RWPE2 (cell line): ENCODE results near the gene ACBD4.

Source experiments
- ATAC-seq: fragments of 200-7000 bp; cut with Tn5 transposase; 3 replicates; pipeline ENCODE4 v1.9.1; 2021; ENCODE audit warnings: low read depth
- DNase-seq: peaks from one replicate; pipeline ENCODE4 v3.0.0-alpha.2; 2020; ENCODE audit warnings: low spot score
- H3K27ac ChIP-seq: fragments of 450-650 bp; 2 replicates; pipeline ENCODE4 v1.5.1; 2017; ENCODE audit warnings: mild to moderate bottlenecking; ENCODE audit not compliant: poor library complexity, severe bottlenecking
- H3K27me3 ChIP-seq: fragments of 250-450 bp; sonication (Bioruptor Pico); 2 replicates; pipeline ENCODE4 v1.5.1; 2021; ENCODE audit warnings: mild to moderate bottlenecking, moderate library complexity; ENCODE audit not compliant: insufficient read depth, poor library complexity, severe bottlenecking
- H3K36me3 ChIP-seq: fragments of 250-450 bp; sonication (Bioruptor Pico); 2 replicates; pipeline ENCODE4 v1.5.1; 2020; ENCODE audit warnings: low read depth, mild to moderate bottlenecking, moderate library complexity
- H3K4me1 ChIP-seq: fragments of 250-450 bp; sonication (Bioruptor Pico); 2 replicates; pipeline ENCODE4 v1.5.1; 2021; ENCODE audit warnings: mild to moderate bottlenecking, moderate library complexity; ENCODE audit not compliant: insufficient read depth, poor library complexity, severe bottlenecking
- H3K4me3 ChIP-seq: fragments of 250-450 bp; sonication (Bioruptor Pico); 2 replicates; pipeline ENCODE4 v1.5.1; 2021; ENCODE audit warnings: mild to moderate bottlenecking, moderate library complexity; ENCODE audit not compliant: severe bottlenecking
- H3K9me3 ChIP-seq: fragments of 250-450 bp; sonication (Bioruptor Pico); 2 replicates; pipeline ENCODE4 v1.5.1; 2021; ENCODE audit warnings: mild to moderate bottlenecking, moderate library complexity; ENCODE audit not compliant: severe bottlenecking
- CTCF ChIP-seq: fragments of 450-650 bp; IDR thresholded peaks from one replicate; pipeline ENCODE4 v1.5.1; 2017; ENCODE audit warnings: mild to moderate bottlenecking, moderate library complexity; ENCODE audit not compliant: poor library complexity, severe bottlenecking

Gene ACBD4

GRCh38 chr17:45087978-45088377, 47.5 kb upstream of the ACBD4 start:
- H3K4me3 ChIP-seq, result no peak overlapping the region
- H3K4me1 ChIP-seq, result peaks cover 10% of the 10 kb centered on the region
- H3K27ac ChIP-seq, result no peak overlapping the region
- H3K27me3 ChIP-seq, result no peaks in the 10 kb centered on the region
- no peak for TF ChIP-seq CTCF
- H3K36me3 ChIP-seq, result peaks cover 93% of the 10 kb centered on the region
- DNase-seq (no peak), ATAC-seq (no peak)
- no peaks in the 10 kb centered on the region for H3K9me3 ChIP-seq

GRCh38 chr17:45088741-45089140, 46.7 kb upstream of the ACBD4 start:
- Histone ChIP-seq H3K4me3 (no peak overlapping the region), H3K27me3 (no peaks in the 10 kb centered on the region), H3K9me3 (no peaks in the 10 kb centered on the region), H3K36me3 (peaks cover 92% of the 10 kb centered on the region), H3K27ac (no peak overlapping the region), H3K4me1 (peaks cover 17% of the 10 kb centered on the region)
- no peak for ATAC-seq
- no peak for TF ChIP-seq CTCF
- no peak for DNase-seq

GRCh38 chr17:45090711-45091110, 44.8 kb upstream of the ACBD4 start:
- TF ChIP-seq CTCF, result no peak
- no peak for ATAC-seq
- Histone ChIP-seq H3K27ac (no peak overlapping the region), H3K4me1 (peaks cover 17% of the 10 kb centered on the region), H3K36me3 (peaks cover 91% of the 10 kb centered on the region), H3K9me3 (no peaks in the 10 kb centered on the region), H3K27me3 (no peaks in the 10 kb centered on the region), H3K4me3 (no peak overlapping the region)
- no peak for DNase-seq

- no peak overlapping the region for H3K4me3 ChIP-seq
- peak overlapping the region; percentile 81 for H3K27ac ChIP-seq
- DNase-seq (no peak), ATAC-seq (no peak)
- no peaks in the 10 kb centered on the region for H3K9me3 ChIP-seq
- TF ChIP-seq CTCF, result no peak
- H3K27me3 ChIP-seq, result no peaks in the 10 kb centered on the region
- H3K4me1 ChIP-seq, result peaks cover 17% of the 10 kb centered on the region
- peaks cover 91% of the 10 kb centered on the region for H3K36me3 ChIP-seq
These were observed 43.6 kb upstream of the ACBD4 start for GRCh38 chr17:45091778-45092425.

GRCh38 chr17:45092911-45093430, 42.5 kb upstream of the ACBD4 start:
- Histone ChIP-seq H3K4me1 (peaks cover 17% of the 10 kb centered on the region), H3K36me3 (peaks cover 91% of the 10 kb centered on the region), H3K27me3 (no peaks in the 10 kb centered on the region), H3K4me3 (no peak overlapping the region), H3K27ac (peak overlapping the region; percentile 81), H3K9me3 (no peaks in the 10 kb centered on the region)
- no peak for TF ChIP-seq CTCF
- DNase-seq (peak; percentile 94), ATAC-seq (peak; percentile 100)
